ENCODE data around the gene SLC7A1.

The SLC7A1 gene

DNA sequence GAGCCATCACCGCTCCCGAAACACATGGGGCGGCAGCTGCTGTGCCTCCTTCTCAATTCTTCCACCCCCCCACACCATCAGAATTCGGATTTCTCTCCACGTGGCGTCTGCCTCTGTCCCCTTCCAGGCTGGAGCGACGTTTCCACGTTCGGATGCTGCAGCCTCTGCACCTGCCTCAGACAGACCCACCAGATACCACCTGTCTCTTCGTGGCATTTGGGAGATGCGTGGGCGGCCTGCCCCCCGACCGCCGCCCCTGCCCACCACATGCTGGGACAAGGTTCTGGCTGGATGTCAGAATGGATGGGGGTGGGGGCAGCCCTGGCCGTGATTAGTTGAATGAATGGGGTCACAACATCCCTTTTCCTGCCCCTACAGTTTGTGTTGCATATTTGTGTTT is 90.0 kb downstream of the SLC7A1 start:
- H3K27me3 ChIP-seq (ENCODE audit: insufficient read depth, low read length), result peaks cover 5% of the 10 kb centered on the region; the same call in 1 of the 2 replicates
- no peaks in the 10 kb centered on the region for H3K4me1 ChIP-seq (ENCODE audit: insufficient read depth, low read length)
- H3K4me3 ChIP-seq (ENCODE audit: low read length), result no peak overlapping the region
- no peaks in the 10 kb centered on the region for H3K9me3 ChIP-seq (ENCODE audit: insufficient read depth, low read depth, low read length)
- H3K27ac ChIP-seq (ENCODE audit: low read length), result no peak overlapping the region
- peaks cover 2% of the 10 kb centered on the region; the same call in 1 of the 2 replicates for H3K36me3 ChIP-seq (ENCODE audit: insufficient read depth, low read depth, low read length)
- no peak overlapping the region for H3K9ac ChIP-seq (ENCODE audit: low read depth, low read length)

DNA sequence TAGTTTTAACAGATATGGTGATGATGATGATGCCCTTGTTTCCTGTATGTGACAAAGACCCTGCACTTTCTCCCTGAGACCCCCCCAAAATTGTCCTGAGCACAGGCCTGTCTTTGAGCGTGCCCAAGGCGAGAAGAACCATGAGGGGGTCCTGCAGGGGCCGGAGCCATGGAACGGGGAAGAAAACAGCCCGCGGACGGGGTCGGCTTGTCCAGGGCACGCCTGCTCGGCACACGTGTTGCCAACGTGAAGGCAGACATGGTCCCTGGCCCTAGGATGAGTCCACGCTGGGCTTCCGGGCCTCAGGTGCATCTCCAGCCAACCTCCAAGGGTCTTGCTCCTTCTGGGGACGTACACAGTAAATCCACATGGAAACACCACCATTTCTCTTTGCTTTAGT is 90.8 kb downstream of the SLC7A1 start:
- H3K36me3 ChIP-seq (ENCODE audit: insufficient read depth, low read depth, low read length), result no peaks in the 10 kb centered on the region
- no peaks in the 10 kb centered on the region for H3K9me3 ChIP-seq (ENCODE audit: insufficient read depth, low read depth, low read length)
- peaks cover 5% of the 10 kb centered on the region; the same call in 1 of the 2 replicates for H3K27me3 ChIP-seq (ENCODE audit: insufficient read depth, low read length)
- no peaks in the 10 kb centered on the region for H3K4me1 ChIP-seq (ENCODE audit: insufficient read depth, low read length)
- H3K4me3 ChIP-seq (ENCODE audit: low read length), result no peak overlapping the region
- H3K9ac ChIP-seq (ENCODE audit: low read depth, low read length), result no peak overlapping the region
- no peak overlapping the region for H3K27ac ChIP-seq (ENCODE audit: low read length)

DNA sequence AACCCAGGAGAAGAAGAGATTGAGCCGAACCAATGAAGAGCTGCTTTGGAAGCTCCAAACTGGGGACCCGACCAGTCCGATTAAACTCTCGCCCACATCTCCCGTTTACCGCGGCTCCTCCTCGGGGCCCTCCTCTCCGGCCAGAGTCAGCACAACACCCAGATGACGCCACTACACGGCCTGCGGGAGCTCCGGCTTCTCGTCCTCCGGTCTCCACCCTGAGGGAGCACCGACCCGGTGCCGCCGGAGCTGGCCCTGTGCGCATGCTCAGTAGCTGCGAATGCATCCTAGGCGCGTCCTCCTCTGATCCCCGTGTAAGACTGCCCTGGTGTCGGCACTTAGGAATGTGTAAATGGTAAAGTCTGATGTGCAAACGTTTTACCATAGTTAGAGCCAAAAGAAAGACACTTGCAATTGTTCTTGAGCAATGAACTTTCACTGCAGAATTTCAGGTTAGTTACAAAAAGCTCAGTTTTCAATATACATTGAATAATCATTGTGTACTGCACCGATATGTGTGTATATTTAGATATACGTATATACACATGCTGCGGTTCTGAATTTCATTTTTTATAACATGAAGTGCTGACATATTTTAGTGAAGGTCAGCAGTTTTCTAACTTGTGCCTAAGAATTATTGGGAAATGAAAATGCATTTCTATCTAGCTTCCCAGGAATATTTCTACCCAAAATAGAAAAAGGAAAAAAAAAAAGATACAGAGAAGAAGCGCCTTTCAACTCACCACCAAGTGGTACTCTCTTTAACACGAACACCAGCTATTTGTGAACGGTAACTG is 92.2 kb downstream of the SLC7A1 start:
- no peak overlapping the region for H3K9ac ChIP-seq (ENCODE audit: low read depth, low read length)
- no peaks in the 10 kb centered on the region for H3K36me3 ChIP-seq (ENCODE audit: insufficient read depth, low read depth, low read length)
- H3K4me3 ChIP-seq (ENCODE audit: low read length), result peak overlapping the region; percentile 49
- no peak overlapping the region for H3K27ac ChIP-seq (ENCODE audit: low read length)
- no peaks in the 10 kb centered on the region for H3K4me1 ChIP-seq (ENCODE audit: insufficient read depth, low read length)
- H3K27me3 ChIP-seq (ENCODE audit: insufficient read depth, low read length), result peaks cover 5% of the 10 kb centered on the region; the same call in 1 of the 2 replicates
- no peaks in the 10 kb centered on the region for H3K9me3 ChIP-seq (ENCODE audit: insufficient read depth, low read depth, low read length)

DNA sequence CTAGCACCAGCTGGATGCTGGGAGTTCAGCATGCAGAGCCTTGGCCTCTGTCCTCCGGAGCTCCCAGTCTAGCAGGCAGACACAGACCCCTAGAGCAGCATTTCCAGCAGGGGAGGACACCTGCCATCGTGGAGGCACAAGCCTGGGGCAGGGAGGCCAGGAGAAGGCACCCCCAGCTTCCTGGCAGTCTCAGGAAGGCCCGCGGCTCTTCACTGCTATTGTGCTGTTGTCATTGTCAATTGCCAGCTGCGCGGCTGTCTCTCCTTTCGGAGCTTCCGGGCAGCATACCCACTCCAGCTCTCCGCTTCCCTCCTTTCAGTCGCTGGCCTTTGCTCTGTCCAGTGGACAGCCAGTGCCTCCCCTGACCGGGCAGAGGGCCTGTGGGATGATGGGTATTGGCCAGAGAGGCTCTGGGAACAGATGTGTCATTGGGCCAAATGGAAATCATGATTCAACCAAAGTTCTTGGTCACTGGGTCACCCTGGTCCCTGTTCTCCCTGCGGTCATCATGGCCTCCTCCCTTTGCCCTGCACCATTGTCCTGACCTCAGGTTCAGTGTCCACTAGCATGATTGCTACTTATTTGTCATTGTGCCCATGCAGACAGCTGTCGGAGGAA is 93.0 kb downstream of the SLC7A1 start:
- Histone ChIP-seq H3K27ac (ENCODE audit: low read length) (no peak overlapping the region), H3K4me3 (ENCODE audit: low read length) (peak overlapping the region; percentile 49; the same call in 1 of the 2 replicates), H3K9ac (ENCODE audit: low read depth, low read length) (no peak overlapping the region)

DNA sequence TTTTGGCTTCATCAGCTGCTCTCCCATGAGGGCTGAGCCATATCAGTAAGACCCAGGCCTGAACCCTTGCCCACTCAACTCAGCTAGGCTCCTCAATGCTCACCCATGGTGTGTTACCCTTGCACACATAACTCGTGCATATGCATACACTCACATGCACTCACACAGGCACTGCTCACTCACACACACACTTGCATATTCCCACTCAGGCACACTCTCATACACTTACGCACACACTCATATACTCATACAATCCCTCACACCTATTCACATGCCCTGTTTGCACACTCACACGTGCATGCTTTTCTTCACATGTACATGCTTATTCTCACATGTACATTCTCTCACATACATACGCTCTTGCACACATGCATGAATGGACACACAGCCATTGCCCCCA is 93.8 kb downstream of the SLC7A1 start:
- Histone ChIP-seq H3K36me3 (ENCODE audit: insufficient read depth, low read depth, low read length) (no peaks in the 10 kb centered on the region), H3K4me1 (ENCODE audit: insufficient read depth, low read length) (no peaks in the 10 kb centered on the region), H3K4me3 (ENCODE audit: low read length) (no peak overlapping the region), H3K27me3 (ENCODE audit: insufficient read depth, low read length) (peaks cover 5% of the 10 kb centered on the region; the same call in 1 of the 2 replicates), H3K9me3 (ENCODE audit: insufficient read depth, low read depth, low read length) (no peaks in the 10 kb centered on the region), H3K9ac (ENCODE audit: low read depth, low read length) (no peak overlapping the region), H3K27ac (ENCODE audit: low read length) (no peak overlapping the region)

More for the DNA sequence above, 93.0 kb downstream of the SLC7A1 start:
- Histone ChIP-seq H3K4me1 (ENCODE audit: insufficient read depth, low read length) (no peaks in the 10 kb centered on the region), H3K9me3 (ENCODE audit: insufficient read depth, low read depth, low read length) (no peaks in the 10 kb centered on the region), H3K27me3 (ENCODE audit: insufficient read depth, low read length) (peaks cover 5% of the 10 kb centered on the region; the same call in 1 of the 2 replicates), H3K36me3 (ENCODE audit: insufficient read depth, low read depth, low read length) (no peaks in the 10 kb centered on the region)

DNA sequence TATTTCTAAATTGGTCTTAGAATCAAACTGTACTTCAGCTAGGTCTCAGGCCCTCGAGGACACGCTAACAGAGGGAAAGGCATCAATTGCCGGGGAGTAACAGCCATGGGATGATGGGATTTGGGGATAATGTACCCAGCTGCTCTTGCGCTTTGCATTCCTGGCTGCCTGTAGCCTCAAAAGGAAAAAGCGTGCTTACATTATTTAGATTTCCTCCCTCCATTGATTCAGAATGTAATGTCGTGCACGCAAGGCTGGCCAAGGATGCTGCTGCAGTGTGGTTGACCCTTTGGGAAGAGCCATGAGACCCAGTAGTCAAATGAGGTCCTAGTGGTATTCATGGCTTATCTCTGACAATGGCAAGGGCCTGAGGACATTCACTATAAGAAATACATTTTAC is 95.1 kb downstream of the SLC7A1 start:
- Histone ChIP-seq H3K4me1 (ENCODE audit: insufficient read depth, low read length) (no peaks in the 10 kb centered on the region), H3K36me3 (ENCODE audit: insufficient read depth, low read depth, low read length) (no peaks in the 10 kb centered on the region), H3K9ac (ENCODE audit: low read depth, low read length) (no peak overlapping the region), H3K27me3 (ENCODE audit: insufficient read depth, low read length) (peaks cover 5% of the 10 kb centered on the region; the same call in 1 of the 2 replicates), H3K27ac (ENCODE audit: low read length) (no peak overlapping the region), H3K4me3 (ENCODE audit: low read length) (no peak overlapping the region), H3K9me3 (ENCODE audit: insufficient read depth, low read depth, low read length) (no peaks in the 10 kb centered on the region)

DNA sequence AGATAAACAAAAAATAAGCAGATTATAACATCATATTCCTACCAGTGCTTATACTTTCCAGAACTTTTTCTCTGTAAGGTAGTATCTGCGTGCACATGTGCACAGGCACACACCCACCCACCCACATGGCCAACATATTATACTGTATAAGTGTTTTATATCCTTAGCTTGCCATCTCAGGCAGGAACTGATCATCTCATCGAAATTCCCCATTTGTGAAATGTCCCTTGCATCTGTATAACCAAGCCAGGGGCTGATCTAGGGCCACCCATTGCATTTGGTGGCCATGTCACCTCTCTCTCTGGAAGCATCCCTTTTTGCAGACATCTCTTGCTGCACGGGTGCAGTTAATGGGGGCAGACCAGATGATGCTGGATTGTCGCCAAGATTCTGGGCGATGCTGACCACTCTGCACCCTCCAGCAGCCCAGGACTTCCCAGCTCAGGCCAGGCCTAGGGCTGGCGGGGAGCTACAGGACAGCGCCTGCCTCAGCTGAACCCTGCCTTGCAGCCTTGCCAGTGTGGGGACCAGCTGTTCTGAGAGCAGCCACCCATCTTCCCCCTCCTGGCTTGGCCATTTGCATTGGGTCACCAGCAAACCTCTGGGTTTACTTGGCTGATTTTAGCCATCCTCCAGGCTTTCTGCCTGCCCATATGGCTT is 95.9 kb downstream of the SLC7A1 start:
- H3K4me3 ChIP-seq (ENCODE audit: low read length), result no peak overlapping the region
- no peaks in the 10 kb centered on the region for H3K4me1 ChIP-seq (ENCODE audit: insufficient read depth, low read length)
- H3K9me3 ChIP-seq (ENCODE audit: insufficient read depth, low read depth, low read length), result no peaks in the 10 kb centered on the region
- H3K9ac ChIP-seq (ENCODE audit: low read depth, low read length), result no peak overlapping the region
- H3K36me3 ChIP-seq (ENCODE audit: insufficient read depth, low read depth, low read length), result no peaks in the 10 kb centered on the region
- H3K27me3 ChIP-seq (ENCODE audit: insufficient read depth, low read length), result peaks cover 5% of the 10 kb centered on the region; the same call in 1 of the 2 replicates
- no peak overlapping the region for H3K27ac ChIP-seq (ENCODE audit: low read length)

DNA sequence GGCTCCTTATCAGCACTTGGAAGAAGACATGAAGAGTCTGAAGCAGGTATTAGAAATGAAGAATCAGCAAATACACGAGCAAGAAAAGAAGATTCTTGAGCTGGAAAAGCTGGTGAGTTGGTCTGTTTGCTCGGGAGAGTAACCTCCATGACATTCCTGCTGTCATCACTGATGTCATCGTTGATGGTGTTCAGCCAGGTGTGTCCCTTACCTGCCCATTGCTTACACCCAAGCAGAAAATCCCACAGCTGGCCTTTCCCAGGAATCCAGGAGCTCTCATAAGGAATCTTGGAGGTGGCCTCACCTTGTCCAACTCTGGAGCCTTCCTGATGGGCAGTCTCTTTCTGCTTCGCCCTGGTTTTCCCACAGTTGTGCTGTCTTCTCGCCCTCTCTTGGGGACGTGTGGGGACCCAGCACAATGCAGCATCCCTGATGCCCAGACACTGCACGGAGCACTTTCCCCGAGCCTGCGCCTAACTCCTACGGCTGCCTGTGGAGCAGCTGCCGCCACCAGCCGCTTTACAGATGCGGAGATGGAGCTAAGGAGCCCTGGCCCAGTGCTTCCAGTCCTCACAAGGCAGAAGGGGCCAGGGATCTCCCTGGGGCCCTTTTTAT is 97.0 kb downstream of the SLC7A1 start:
- Histone ChIP-seq H3K9me3 (ENCODE audit: insufficient read depth, low read depth, low read length) (no peaks in the 10 kb centered on the region), H3K27ac (ENCODE audit: low read length) (no peak overlapping the region), H3K9ac (ENCODE audit: low read depth, low read length) (no peak overlapping the region; the same call in 1 of the 2 replicates), H3K36me3 (ENCODE audit: insufficient read depth, low read depth, low read length) (no peaks in the 10 kb centered on the region), H3K4me3 (ENCODE audit: low read length) (no peak overlapping the region), H3K27me3 (ENCODE audit: insufficient read depth, low read length) (no peaks in the 10 kb centered on the region), H3K4me1 (ENCODE audit: insufficient read depth, low read length) (peaks cover 6% of the 10 kb centered on the region; the same call in 1 of the 2 replicates)

DNA sequence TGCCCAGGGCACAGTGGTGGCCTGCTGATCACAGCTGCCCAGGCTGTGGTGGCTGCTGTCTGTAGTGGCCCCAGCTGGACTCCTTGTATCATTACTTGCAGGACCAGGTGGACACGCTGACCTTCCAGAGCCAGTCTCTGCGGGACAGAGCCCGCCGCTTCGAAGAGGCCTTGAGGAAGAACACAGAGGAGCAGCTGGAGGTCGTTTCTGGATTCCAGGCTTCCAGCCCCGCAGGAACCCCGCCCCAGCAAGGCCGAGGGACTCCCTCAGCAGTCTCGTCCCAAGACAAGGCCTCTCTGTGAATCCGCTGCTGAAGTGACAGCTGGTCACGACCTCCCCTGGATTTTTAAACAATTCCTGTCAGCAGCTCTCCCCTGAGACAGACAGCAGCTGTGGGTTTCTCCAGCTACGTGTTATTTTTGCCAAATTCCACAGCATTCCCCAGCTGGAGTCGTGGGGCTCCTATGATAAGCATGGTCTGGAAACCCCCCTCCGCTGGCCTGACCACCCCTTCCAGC is 98.3 kb downstream of the SLC7A1 start:
- Histone ChIP-seq H3K9ac (ENCODE audit: low read depth, low read length) (no peak overlapping the region), H3K27me3 (ENCODE audit: insufficient read depth, low read length) (no peaks in the 10 kb centered on the region), H3K27ac (ENCODE audit: low read length) (no peak overlapping the region), H3K9me3 (ENCODE audit: insufficient read depth, low read depth, low read length) (no peaks in the 10 kb centered on the region), H3K4me1 (ENCODE audit: insufficient read depth, low read length) (peaks cover 6% of the 10 kb centered on the region; the same call in 1 of the 2 replicates), H3K4me3 (ENCODE audit: low read length) (no peak overlapping the region), H3K36me3 (ENCODE audit: insufficient read depth, low read depth, low read length) (no peaks in the 10 kb centered on the region)

DNA sequence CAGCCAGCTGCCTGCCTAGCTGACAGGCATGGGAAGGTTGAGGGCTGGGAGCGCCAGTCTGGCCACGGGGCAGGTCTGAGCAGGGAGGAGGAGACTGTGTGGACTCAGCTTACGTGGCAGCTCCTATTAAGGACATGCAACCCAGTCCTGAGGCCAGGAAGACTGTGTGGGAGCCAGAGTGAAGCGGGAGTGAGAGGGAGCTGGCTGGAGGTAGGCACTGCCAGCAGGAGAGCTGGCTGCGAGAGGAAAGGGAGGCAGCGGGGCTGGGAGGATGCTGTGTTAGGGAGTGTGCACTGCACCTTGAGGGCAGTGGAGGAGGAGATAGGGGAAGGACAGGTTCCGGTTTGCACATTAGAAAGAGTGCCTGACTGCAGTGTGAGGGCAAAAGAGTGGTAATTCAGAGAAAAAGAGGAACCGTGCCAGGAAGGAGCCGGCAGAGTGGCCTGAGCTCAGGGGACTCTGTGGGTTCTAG is 99.2 kb downstream of the SLC7A1 start:
- Histone ChIP-seq H3K36me3 (ENCODE audit: insufficient read depth, low read depth, low read length) (no peaks in the 10 kb centered on the region), H3K4me1 (ENCODE audit: insufficient read depth, low read length) (peaks cover 6% of the 10 kb centered on the region; the same call in 1 of the 2 replicates), H3K9ac (ENCODE audit: low read depth, low read length) (no peak overlapping the region), H3K4me3 (ENCODE audit: low read length) (no peak overlapping the region), H3K27ac (ENCODE audit: low read length) (no peak overlapping the region), H3K9me3 (ENCODE audit: insufficient read depth, low read depth, low read length) (no peaks in the 10 kb centered on the region), H3K27me3 (ENCODE audit: insufficient read depth, low read length) (no peaks in the 10 kb centered on the region)

DNA sequence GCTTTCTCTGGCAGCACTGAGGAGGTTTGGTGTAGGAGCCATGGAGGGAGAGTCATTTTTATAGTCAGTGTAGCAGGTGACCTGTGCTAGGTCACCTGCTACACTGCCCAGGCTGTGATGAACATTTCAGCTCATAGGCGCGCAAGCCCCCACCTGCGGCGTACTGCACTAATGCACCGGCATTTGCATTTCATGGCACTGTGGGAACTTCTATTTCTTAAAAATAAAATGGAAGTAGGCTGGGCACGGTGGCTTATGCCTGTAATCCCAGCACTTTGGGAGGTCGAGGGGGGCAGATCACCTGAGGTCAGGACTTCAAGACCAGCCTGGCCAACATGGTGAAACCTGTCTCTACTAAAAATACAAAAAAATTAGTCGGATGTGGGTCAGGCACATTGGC is 101.0 kb downstream of the SLC7A1 start:
- Histone ChIP-seq H3K4me3 (ENCODE audit: low read length) (no peak overlapping the region), H3K36me3 (ENCODE audit: insufficient read depth, low read depth, low read length) (no peaks in the 10 kb centered on the region), H3K27ac (ENCODE audit: low read length) (no peak overlapping the region), H3K4me1 (ENCODE audit: insufficient read depth, low read length) (peaks cover 6% of the 10 kb centered on the region; the same call in 1 of the 2 replicates), H3K9ac (ENCODE audit: low read depth, low read length) (no peak overlapping the region), H3K27me3 (ENCODE audit: insufficient read depth, low read length) (no peaks in the 10 kb centered on the region), H3K9me3 (ENCODE audit: insufficient read depth, low read depth, low read length) (no peaks in the 10 kb centered on the region)

Measured in iPS-20b (cell line).